PC-9 (cell line): ENCODE data around the gene NASP.

Experiments used
- EZH2 ChIP-seq: fragments of 200-600 bp; sonication (generic); IDR thresholded peaks from 2 replicates; pipeline ENCODE4 v1.8.0; 2017; ENCODE audit warnings: antibody characterized with exemption, low read depth
- TF ChIP-seq, protein P1 (sequence below): fragments of 200-600 bp; sonication (generic); conservative IDR thresholded peaks from 2 replicates; pipeline ENCODE4 v1.6.1; 2017; ENCODE audit warnings: mixed run types, antibody characterized with exemption, mild to moderate bottlenecking, moderate library complexity

GRCh38 chr1:45552331-45552730 is 31.5 kb upstream of the NASP start:
- TF ChIP-seq, protein P1, sequence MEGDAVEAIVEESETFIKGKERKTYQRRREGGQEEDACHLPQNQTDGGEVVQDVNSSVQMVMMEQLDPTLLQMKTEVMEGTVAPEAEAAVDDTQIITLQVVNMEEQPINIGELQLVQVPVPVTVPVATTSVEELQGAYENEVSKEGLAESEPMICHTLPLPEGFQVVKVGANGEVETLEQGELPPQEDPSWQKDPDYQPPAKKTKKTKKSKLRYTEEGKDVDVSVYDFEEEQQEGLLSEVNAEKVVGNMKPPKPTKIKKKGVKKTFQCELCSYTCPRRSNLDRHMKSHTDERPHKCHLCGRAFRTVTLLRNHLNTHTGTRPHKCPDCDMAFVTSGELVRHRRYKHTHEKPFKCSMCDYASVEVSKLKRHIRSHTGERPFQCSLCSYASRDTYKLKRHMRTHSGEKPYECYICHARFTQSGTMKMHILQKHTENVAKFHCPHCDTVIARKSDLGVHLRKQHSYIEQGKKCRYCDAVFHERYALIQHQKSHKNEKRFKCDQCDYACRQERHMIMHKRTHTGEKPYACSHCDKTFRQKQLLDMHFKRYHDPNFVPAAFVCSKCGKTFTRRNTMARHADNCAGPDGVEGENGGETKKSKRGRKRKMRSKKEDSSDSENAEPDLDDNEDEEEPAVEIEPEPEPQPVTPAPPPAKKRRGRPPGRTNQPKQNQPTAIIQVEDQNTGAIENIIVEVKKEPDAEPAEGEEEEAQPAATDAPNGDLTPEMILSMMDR, result no peak
- TF ChIP-seq EZH2, result no peak
